OCI-LY1 (cell line): ENCODE results near the gene MYH7B.

Experiments
- EZH2 ChIP-seq: fragments of 200-600 bp; sonication (generic), shearing (Covaris generic); IDR thresholded peaks from 2 replicates; pipeline ENCODE4 v1.8.0; 2017; ENCODE audit warnings: borderline replicate concordance, mixed run types, mild to moderate bottlenecking, antibody characterized with exemption, low read length, moderate library complexity, mixed read lengths
- TF ChIP-seq, protein P1 (sequence below): fragments of 200-600 bp; sonication (generic), shearing (Covaris generic); IDR thresholded peaks from 2 replicates; pipeline ENCODE4 v1.5.1; 2017; ENCODE audit warnings: mild to moderate bottlenecking, antibody characterized with exemption, low read length, moderate library complexity, mixed read lengths

DNA sequence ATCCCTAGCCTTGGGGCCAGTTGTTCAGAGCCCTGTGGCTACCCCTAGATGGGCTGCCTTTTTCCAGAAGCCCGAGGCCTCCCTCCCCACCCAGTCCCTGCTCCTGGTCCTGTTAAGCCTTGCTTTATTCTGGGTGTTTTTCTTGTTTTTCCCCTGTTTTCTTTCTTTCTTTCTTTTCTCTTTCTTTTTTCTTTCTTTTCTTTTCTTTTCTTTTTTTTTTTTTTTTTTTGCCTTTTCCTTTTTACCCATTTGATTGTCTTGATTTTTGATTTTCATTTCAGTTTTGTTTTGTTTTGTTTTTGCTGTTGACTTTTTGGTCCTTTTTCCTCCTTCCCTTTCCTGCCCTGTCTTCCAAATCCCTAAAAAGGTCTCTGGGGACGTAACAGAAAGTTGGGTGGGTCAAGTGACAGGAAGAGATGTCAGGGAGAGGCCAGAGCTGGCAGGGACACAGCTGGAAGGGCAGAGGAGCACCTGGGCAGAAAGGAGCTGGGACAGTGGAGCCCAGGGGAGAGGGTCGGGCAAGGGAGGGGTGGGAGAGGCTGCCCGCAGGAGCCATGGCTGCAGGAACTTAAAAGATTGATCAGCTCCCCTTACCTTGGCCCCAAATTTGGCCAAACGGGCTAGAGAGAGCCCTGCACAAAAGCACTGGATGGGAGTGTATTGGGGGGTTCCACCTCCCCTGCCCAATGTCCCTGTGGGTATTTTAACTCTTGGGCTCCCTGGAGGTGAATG lies 27.6 kb downstream of the MYH7B start:
- TF ChIP-seq, protein P1, sequence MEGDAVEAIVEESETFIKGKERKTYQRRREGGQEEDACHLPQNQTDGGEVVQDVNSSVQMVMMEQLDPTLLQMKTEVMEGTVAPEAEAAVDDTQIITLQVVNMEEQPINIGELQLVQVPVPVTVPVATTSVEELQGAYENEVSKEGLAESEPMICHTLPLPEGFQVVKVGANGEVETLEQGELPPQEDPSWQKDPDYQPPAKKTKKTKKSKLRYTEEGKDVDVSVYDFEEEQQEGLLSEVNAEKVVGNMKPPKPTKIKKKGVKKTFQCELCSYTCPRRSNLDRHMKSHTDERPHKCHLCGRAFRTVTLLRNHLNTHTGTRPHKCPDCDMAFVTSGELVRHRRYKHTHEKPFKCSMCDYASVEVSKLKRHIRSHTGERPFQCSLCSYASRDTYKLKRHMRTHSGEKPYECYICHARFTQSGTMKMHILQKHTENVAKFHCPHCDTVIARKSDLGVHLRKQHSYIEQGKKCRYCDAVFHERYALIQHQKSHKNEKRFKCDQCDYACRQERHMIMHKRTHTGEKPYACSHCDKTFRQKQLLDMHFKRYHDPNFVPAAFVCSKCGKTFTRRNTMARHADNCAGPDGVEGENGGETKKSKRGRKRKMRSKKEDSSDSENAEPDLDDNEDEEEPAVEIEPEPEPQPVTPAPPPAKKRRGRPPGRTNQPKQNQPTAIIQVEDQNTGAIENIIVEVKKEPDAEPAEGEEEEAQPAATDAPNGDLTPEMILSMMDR: no peak
- TF ChIP-seq EZH2: no peak
